NCI-H2171 treated with DMSO at 0.1 percent for 48 hours (cell line): Measurements from ENCODE around the gene ELMO3.

Experiments used
- DNase-seq: peaks from one replicate; lab custom pipeline; 2025; lab: John Stamatoyannopoulos, UW

Gene ELMO3

GRCh38 chr16:67243481-67243880 is 44.5 kb downstream of the ELMO3 start:
- no peak for DNase-seq

- no peak for DNase-seq
Measured at GRCh38 chr16:67244387-67245185, 45.7 kb downstream of the ELMO3 start.

- no peak for DNase-seq
Measured at GRCh38 chr16:67245186-67245585, 46.3 kb downstream of the ELMO3 start.

DNA sequence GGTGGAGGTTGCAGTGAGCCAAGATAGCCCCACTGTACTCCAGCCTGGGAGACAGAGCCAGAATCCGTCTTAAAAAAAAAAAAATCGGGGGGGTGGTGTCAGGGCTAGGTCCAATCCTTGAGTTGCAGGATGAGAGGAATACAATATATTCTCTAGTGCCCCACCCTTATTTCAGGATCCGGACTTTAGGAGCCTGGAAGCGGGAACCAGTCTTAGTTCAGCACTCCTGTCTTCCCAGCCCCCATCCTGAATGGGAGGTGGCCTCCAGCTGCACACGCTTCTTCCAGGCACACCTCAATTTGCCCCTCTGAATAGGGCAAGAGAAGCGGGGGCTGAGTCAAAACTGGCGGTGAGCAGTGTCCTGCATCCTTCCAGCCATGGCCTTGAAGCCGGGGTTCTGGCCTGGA is 46.7 kb downstream of the ELMO3 start:
- DNase-seq, result no peak

- peak; percentile 22 for DNase-seq
Measured at GRCh38 chr16:67246081-67246755, 47.3 kb downstream of the ELMO3 start.

- DNase-seq, result peak; percentile 44
Measured at GRCh38 chr16:67246756-67247191, 47.8 kb downstream of the ELMO3 start.

- peak; percentile 91 for DNase-seq
Measured at GRCh38 chr16:67247192-67248072, 48.5 kb downstream of the ELMO3 start, which contains the start of gene FHOD1. FHOD1 (minus strand) TSS chr16:67247481; CDS start chr16:67247410, 71 bp downstream.

- no peak for DNase-seq
Measured at GRCh38 chr16:67248073-67248400, 49.1 kb downstream of the ELMO3 start.

- no peak for DNase-seq
Measured at GRCh38 chr16:67248401-67249177, 49.7 kb downstream of the ELMO3 start, which contains the start of gene SLC9A5. SLC9A5 (plus strand) TSS chr16:67248979; CDS start chr16:67249015, 36 bp downstream.

DNA sequence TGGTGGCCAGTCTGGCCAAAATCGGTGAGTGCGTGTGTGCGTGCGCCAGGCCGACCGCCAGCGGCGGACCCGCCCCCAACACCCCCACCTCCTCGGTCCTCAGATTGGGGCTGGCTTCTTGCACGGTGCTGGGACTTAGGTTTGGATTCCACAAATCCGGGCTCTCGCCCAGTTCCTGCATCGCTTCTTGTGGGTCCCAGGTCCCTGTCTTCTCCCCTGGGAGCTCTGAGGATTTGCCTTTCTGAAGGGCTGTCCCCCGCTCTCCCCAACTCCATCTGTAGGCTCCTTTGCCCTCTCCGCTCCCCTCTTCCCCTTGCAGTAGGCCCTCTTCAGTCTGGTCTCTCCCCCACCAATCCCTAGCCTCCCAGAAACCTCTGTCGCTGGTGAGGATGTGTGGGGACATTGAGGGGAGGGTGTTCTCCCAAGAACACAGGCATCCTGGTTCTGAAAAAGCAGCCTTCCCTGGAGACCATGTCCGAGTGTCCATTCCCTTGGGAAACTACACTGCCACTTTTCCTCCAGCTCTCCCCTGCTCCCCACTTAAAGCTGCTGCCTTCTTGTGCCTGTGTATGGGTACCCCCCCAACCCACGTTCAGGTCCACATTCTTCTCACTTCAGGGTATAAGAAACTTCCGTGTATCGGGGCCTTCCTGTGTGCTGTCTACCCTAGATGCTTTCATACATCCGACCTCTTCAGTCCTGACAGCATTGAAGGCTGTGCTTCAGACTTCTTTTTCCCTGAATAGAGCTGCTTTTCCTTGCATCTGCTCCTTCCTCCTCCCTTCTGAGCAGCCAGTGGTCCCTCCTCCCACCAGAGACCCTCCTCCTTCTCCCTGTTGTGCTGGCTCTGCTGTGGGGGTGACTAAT is 50.5 kb downstream of the ELMO3 start:
- DNase-seq, result no peak

- no peak for DNase-seq
Measured at GRCh38 chr16:67250045-67250327, 51.1 kb downstream of the ELMO3 start.

DNA sequence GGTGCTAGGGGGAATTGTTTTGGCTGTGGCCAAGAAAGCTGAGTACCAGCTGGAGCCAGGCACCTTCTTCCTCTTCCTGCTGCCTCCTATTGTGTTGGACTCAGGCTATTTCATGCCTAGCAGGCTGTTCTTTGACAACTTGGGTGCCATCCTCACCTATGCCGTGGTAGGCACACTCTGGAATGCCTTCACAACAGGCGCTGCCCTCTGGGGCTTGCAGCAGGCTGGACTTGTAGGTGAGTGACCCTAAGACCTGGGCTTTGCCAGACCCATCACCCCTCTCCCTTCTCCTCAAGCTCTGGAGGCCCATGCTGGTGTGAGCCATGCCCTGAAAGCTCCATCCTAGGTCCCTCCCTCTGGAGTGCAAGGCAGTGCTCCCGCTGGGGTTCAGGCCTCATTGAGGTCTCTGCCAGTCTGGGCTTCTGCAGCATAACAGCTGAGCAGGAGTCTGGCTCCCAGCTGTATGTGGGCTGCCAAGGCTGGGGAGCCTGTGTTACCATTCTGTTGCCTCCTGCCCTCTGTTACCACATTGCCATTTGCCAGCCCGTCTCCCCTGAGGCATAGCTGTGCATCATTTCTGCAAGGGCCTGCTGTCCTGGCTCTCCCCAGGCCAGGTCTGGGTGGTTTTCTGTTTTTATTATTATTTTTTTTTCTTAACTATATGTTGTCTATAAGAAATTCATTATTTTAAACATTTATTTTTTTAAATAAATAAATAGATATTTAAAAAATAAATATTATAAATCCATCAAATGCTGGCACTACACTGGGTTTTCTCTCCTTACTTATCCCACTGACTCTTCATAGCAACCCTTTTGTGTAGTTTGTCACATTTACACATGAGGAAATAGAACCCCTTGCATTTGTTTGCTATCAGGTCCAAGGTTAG is 53.9 kb downstream of the ELMO3 start:
- DNase-seq, result peak; percentile 27
